Astrocyte of the cerebellum (primary cell): Measurements from ENCODE around the gene OR7C1.

Experiments
- DNase-seq: peaks from one replicate; pipeline ENCODE4 v3.0.0-alpha.2; 2011; ENCODE audit warnings: low read depth
- H3K4me3 ChIP-seq: 2 replicates; pipeline ENCODE4 v1.5.1; 2011; ENCODE audit warnings: mild to moderate bottlenecking, low read depth, low read length, moderate library complexity
- in situ Hi-C: cut with HindIII; loops from 2 replicates; pipeline ENCODE4 v1.10.0; 2017; ENCODE audit warnings: low sequenced_read_pairs
- TF ChIP-seq, protein P1 (sequence below): IDR thresholded peaks from 2 replicates; pipeline ENCODE4 v1.5.1; 2012; ENCODE audit warnings: low read length, low read depth, moderate library complexity, mild to moderate bottlenecking; ENCODE audit errors: missing control alignments

The OR7C1 gene

DNA sequence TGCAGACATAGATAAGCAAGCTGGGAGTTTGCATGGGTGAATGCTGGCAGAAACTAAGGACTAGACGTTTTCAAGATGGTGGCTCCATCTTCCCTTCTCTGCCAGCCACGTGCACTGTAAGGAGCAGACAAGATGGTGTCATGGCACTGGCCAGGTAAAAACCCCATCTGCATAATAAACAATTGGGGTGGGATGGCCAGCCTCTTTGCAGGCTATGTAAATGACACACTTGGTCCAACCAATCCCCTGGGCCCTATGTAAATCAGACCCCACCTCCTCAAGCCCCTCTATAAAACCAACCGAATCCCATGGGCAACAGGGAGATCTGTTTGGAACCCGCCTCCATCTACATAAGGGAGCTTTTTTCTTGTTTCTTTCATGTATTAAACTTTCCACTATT, 2.4 kb upstream of the OR7C1 start:
- in situ Hi-C loops = no loop called here
- TF ChIP-seq, protein P1, sequence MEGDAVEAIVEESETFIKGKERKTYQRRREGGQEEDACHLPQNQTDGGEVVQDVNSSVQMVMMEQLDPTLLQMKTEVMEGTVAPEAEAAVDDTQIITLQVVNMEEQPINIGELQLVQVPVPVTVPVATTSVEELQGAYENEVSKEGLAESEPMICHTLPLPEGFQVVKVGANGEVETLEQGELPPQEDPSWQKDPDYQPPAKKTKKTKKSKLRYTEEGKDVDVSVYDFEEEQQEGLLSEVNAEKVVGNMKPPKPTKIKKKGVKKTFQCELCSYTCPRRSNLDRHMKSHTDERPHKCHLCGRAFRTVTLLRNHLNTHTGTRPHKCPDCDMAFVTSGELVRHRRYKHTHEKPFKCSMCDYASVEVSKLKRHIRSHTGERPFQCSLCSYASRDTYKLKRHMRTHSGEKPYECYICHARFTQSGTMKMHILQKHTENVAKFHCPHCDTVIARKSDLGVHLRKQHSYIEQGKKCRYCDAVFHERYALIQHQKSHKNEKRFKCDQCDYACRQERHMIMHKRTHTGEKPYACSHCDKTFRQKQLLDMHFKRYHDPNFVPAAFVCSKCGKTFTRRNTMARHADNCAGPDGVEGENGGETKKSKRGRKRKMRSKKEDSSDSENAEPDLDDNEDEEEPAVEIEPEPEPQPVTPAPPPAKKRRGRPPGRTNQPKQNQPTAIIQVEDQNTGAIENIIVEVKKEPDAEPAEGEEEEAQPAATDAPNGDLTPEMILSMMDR = no peak

GRCh38 chr19:14830702-14831101, 4.3 kb downstream of the OR7C1 start:
- TF ChIP-seq, protein P1 = no peak
- in situ Hi-C loops = no loop called here
- H3K4me3 ChIP-seq = no peak overlapping the region

More for the DNA sequence above, 2.4 kb upstream of the OR7C1 start:
- no peak overlapping the region for H3K4me3 ChIP-seq
- no peak for DNase-seq

DNA sequence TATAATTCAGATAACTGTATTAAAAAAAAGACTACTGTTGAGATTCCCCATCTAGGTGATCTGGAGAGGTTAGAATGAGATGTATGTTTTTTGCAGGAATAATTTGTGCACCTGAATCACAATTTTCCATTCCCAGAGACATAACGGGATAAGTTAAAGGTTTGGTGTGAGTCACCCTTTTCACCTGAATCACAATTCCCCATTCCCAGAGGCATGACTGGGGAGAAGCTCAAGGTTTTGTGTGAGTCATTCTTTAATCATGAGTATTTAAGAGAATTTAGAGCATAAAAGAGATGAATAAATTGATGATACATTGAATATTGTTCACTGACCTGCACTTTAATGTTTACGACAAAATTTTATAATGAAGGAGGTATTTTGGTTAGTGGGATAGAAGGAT, 9.0 kb downstream of the OR7C1 start:
- no peak overlapping the region for H3K4me3 ChIP-seq
- TF ChIP-seq, protein P1 = no peak
- DNase-seq = no peak
- in situ Hi-C loops = no loop called here

More at GRCh38 chr19:14830702-14831101, 4.3 kb downstream of the OR7C1 start:
- DNase-seq = no peak

DNA sequence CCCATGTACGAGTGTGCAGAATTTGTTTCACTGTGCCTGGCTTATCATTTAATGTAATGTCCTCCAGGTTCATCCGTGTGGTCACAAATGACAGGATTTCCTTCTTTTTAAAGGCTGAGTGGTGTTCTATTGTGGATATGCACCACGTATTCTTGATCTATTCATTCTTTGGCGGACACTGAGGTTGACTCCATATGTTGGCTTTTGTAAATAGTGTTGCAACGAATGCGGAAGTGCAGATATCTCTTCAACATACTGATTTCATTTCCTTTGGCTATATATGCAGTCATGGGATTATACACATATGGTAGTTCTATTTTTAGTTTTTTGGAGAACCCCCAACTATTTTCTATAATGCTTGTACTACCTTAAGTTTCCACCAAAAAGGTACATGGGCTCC, 13.0 kb downstream of the OR7C1 start:
- TF ChIP-seq, protein P1 = no peak
- H3K4me3 ChIP-seq = no peak overlapping the region
- in situ Hi-C loops = no loop called here
- no peak for DNase-seq

DNA sequence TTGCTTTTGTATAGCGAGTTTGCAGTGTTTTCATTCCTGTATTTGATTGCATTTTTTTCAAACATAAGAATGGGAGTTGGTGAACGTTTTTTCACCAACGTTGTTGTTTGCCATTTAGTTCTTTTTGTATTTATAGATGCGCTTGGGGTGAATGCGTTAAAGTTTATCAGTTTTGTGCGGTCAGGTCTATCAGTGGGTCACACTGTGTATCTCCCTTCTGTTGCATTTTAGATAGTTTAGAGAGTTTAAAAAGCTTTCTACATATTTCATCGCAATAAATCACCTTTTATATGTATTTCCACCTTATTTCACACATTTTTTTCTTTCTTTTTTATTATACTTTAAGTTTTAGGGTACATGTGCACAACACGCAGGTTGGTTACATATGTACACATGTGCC, 16.4 kb downstream of the OR7C1 start:
- no peak for DNase-seq
- TF ChIP-seq, protein P1 = no peak
- in situ Hi-C loops = no loop called here
- no peak overlapping the region for H3K4me3 ChIP-seq

DNA sequence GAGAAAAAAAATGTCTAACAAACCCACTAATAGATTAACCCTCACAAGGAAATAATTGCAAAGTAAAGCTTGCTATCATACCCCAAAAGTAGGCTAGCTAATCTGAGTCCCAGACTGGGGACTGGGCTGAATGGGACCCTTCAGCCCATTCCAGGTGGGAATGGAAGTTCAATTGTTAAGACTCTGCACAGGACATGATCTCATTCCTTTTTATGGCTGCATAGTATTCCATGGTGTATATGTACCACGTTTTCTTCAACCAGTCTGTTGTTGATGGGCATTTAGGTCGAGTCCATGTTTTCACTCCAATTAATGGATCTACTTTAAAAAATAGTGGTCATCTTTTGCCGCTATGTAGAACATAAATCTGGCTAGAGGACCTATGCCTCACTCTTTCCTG, 17.9 kb downstream of the OR7C1 start:
- in situ Hi-C loops = no loop called here
- TF ChIP-seq, protein P1 = no peak

GRCh38 chr19:14814982-14815652, 19.9 kb downstream of the OR7C1 start:
- TF ChIP-seq, protein P1 = no peak
- no peak overlapping the region for H3K4me3 ChIP-seq
- in situ Hi-C loops = no loop called here
- DNase-seq = no peak

More for the DNA sequence above, 17.9 kb downstream of the OR7C1 start:
- DNase-seq = no peak
- no peak overlapping the region for H3K4me3 ChIP-seq
